Mesendoderm (in vitro differentiated cells): Measurements from ENCODE around the gene PALD1.
"Not testable (repeated sequence)": the region's sequence is repeated elsewhere in the genome, so short reads cannot be mapped to it uniquely, and the experiment has no call there.

Source experiments
- DNase-seq: peaks from one replicate; pipeline ENCODE4 v3.0.0; 2013
- H2AK5ac ChIP-seq: 2 replicates; pipeline ENCODE4 v1.6.1; 2013; ENCODE audit warnings: low read length, inconsistent platforms
- H2BK120ac ChIP-seq: 2 replicates; pipeline ENCODE4 v1.6.1; 2013; ENCODE audit warnings: low read depth, mild to moderate bottlenecking, low read length, moderate library complexity, mixed read lengths
- H2BK15ac ChIP-seq: replicated peaks from 2 replicates; pipeline ENCODE4 v1.6.1; 2013; ENCODE audit warnings: low read depth, mild to moderate bottlenecking, moderate library complexity
- H2BK5ac ChIP-seq: 2 replicates; pipeline ENCODE4 v1.6.1; 2013; ENCODE audit warnings: low read length, inconsistent platforms
- H3K18ac ChIP-seq: 2 replicates; pipeline ENCODE4 v1.6.1; 2013; ENCODE audit warnings: mild to moderate bottlenecking, low read length, mixed read lengths
- H3K23ac ChIP-seq: one replicate; pipeline ENCODE4 v1.6.1; 2013; ENCODE audit warnings: low read length
- H3K27ac ChIP-seq: 2 replicates; pipeline ENCODE4 v1.5.1; 2013; ENCODE audit warnings: low read depth, mild to moderate bottlenecking, inconsistent platforms, low read length, moderate library complexity
- H3K27me3 ChIP-seq: 2 replicates; pipeline ENCODE4 v1.6.1; 2013; ENCODE audit warnings: low read length, control low read depth, mild to moderate bottlenecking, inconsistent platforms; ENCODE audit not compliant: insufficient read depth, poor library complexity
- H3K36me3 ChIP-seq: 2 replicates; pipeline ENCODE4 v1.6.1; 2013; ENCODE audit warnings: low read length, inconsistent platforms; ENCODE audit not compliant: control insufficient read depth, insufficient read depth
- H3K4ac ChIP-seq: one replicate; pipeline ENCODE4 v1.6.1; 2013; ENCODE audit warnings: low read depth, mild to moderate bottlenecking, low read length, moderate library complexity
- H3K4me1 ChIP-seq: 2 replicates; pipeline ENCODE4 v1.6.1; 2013; ENCODE audit warnings: low read depth, low read length, inconsistent platforms; ENCODE audit not compliant: control insufficient read depth
- H3K4me2 ChIP-seq: 2 replicates; pipeline ENCODE4 v1.6.1; 2013; ENCODE audit warnings: low read length
- H3K4me3 ChIP-seq: 2 replicates; pipeline ENCODE4 v1.5.1; 2013; ENCODE audit warnings: mild to moderate bottlenecking, low read length
- H3K56ac ChIP-seq: one replicate; pipeline ENCODE4 v1.6.1; 2013; ENCODE audit warnings: low read length
- H3K79me1 ChIP-seq: 2 replicates; pipeline ENCODE4 v1.6.1; 2013; ENCODE audit warnings: low read length, inconsistent platforms
- H3K79me2 ChIP-seq: 2 replicates; pipeline ENCODE4 v1.6.1; 2013; ENCODE audit warnings: mild to moderate bottlenecking, low read length; ENCODE audit not compliant: control insufficient read depth, insufficient read depth
- H3K9ac ChIP-seq: 2 replicates; pipeline ENCODE4 v1.6.1; 2013; ENCODE audit warnings: low read length, inconsistent platforms
- H4K5ac ChIP-seq: one replicate; pipeline ENCODE4 v1.6.1; 2013; ENCODE audit warnings: low read length
- H4K8ac ChIP-seq: one replicate; pipeline ENCODE4 v1.6.1; 2013; ENCODE audit warnings: low read depth, mild to moderate bottlenecking, control low read depth, low read length, moderate library complexity
- WGBS: extraction: QIAGEN DNeasy Blood & Tissue Kit; methylation state at CpG from one replicate; pipeline ENCODE4 v1.1.7; 2013; ENCODE audit warnings: low lambda C conversion rate, missing lambda C conversion rate; ENCODE audit not compliant: insufficient coverage; ENCODE audit errors: extremely low coverage; 5-methylcytosine and 5-hydroxymethylcytosine counted together

PALD1 gene

GRCh38 chr10:70605161-70605560 lies 126.6 kb downstream of the PALD1 start:
- DNase-seq, result no peak
- no CpG with 5 or more reads among the region's 2 CpGs for WGBS
- Histone ChIP-seq H3K23ac (no peak overlapping the region), H3K27ac (no peak overlapping the region), H2BK120ac (no peak overlapping the region), H2BK5ac (no peak overlapping the region), H3K36me3 (no peaks in the 10 kb centered on the region), H3K4me1 (no peaks in the 10 kb centered on the region), H3K4ac (no peak overlapping the region), H3K79me2 (no peaks in the 10 kb centered on the region), H3K4me3 (no peak overlapping the region), H2AK5ac (no peak overlapping the region), H4K5ac (no peak overlapping the region), H2BK15ac (no peak overlapping the region), H3K18ac (no peak overlapping the region), H3K9ac (no peak overlapping the region), H4K8ac (no peak overlapping the region), H3K4me2 (no peak overlapping the region), H3K79me1 (no peaks in the 10 kb centered on the region), H3K27me3 (no peaks in the 10 kb centered on the region), H3K56ac (no peak overlapping the region)

GRCh38 chr10:70607936-70608335 lies 129.4 kb downstream of the PALD1 start:
- no peak overlapping the region for H2BK5ac ChIP-seq
- H3K4me2 ChIP-seq, result no peak overlapping the region
- no peak overlapping the region for H3K27ac ChIP-seq
- no peak overlapping the region for H2AK5ac ChIP-seq
- H3K23ac ChIP-seq, result no peak overlapping the region
- H3K79me1 ChIP-seq, result no peaks in the 10 kb centered on the region
- no peaks in the 10 kb centered on the region for H3K36me3 ChIP-seq
- H4K5ac ChIP-seq, result no peak overlapping the region
- no peak overlapping the region for H3K9ac ChIP-seq
- no peak overlapping the region for H3K4ac ChIP-seq
- H4K8ac ChIP-seq, result no peak overlapping the region
- no peak overlapping the region for H2BK120ac ChIP-seq
- DNase-seq, result no peak
- no peaks in the 10 kb centered on the region for H3K4me1 ChIP-seq
- no peak overlapping the region for H3K56ac ChIP-seq
- no peak overlapping the region for H2BK15ac ChIP-seq
- H3K18ac ChIP-seq, result no peak overlapping the region
- H3K4me3 ChIP-seq, result no peak overlapping the region
- no peaks in the 10 kb centered on the region for H3K79me2 ChIP-seq
- no peaks in the 10 kb centered on the region for H3K27me3 ChIP-seq
- no CpG with 5 or more reads among the region's 4 CpGs for WGBS

GRCh38 chr10:70613941-70614340 lies 135.4 kb downstream of the PALD1 start:
- H4K8ac ChIP-seq, result no peak overlapping the region
- H2AK5ac ChIP-seq, result no peak overlapping the region
- H4K5ac ChIP-seq, result no peak overlapping the region
- no peak overlapping the region for H3K4me2 ChIP-seq
- DNase-seq, result no peak
- no peak overlapping the region for H3K27ac ChIP-seq
- no CpG with 5 or more reads among the region's 2 CpGs for WGBS
- no peak overlapping the region for H3K4me3 ChIP-seq
- H3K4me1 ChIP-seq, result no peaks in the 10 kb centered on the region
- H3K79me2 ChIP-seq, result no peaks in the 10 kb centered on the region
- no peak overlapping the region for H3K4ac ChIP-seq
- no peak overlapping the region for H3K56ac ChIP-seq
- no peak overlapping the region for H3K9ac ChIP-seq
- H3K79me1 ChIP-seq, result no peaks in the 10 kb centered on the region
- H2BK5ac ChIP-seq, result no peak overlapping the region
- H3K36me3 ChIP-seq, result no peaks in the 10 kb centered on the region
- no peak overlapping the region for H3K23ac ChIP-seq
- H3K27me3 ChIP-seq, result no peaks in the 10 kb centered on the region
- H2BK120ac ChIP-seq, result no peak overlapping the region
- no peak overlapping the region for H3K18ac ChIP-seq
- no peak overlapping the region for H2BK15ac ChIP-seq

GRCh38 chr10:70614364-70614763 lies 135.8 kb downstream of the PALD1 start:
- not testable (repeated sequence) for H2BK15ac ChIP-seq, H3K27ac ChIP-seq, DNase-seq, H2AK5ac ChIP-seq, H4K5ac ChIP-seq, H3K9ac ChIP-seq, H4K8ac ChIP-seq, H2BK5ac ChIP-seq, H3K23ac ChIP-seq, H3K4me1 ChIP-seq, H3K4me2 ChIP-seq, H3K79me1 ChIP-seq, H3K79me2 ChIP-seq, H3K36me3 ChIP-seq, H3K4ac ChIP-seq, H2BK120ac ChIP-seq, H3K27me3 ChIP-seq, H3K4me3 ChIP-seq, H3K56ac ChIP-seq, H3K18ac ChIP-seq
- WGBS, result no CpG with 5 or more reads among the region's 3 CpGs

- DNase-seq, result no peak
- no peaks in the 10 kb centered on the region for H3K79me1 ChIP-seq
- H2BK120ac ChIP-seq, result no peak overlapping the region
Observed at GRCh38 chr10:70615211-70615610, 136.6 kb downstream of the PALD1 start.

GRCh38 chr10:70615784-70616522 lies 137.4 kb downstream of the PALD1 start:
- no peak for DNase-seq
- H2AK5ac ChIP-seq, result no peak overlapping the region
- WGBS, result no CpG with 5 or more reads among the region's 7 CpGs
- H2BK120ac ChIP-seq, result no peak overlapping the region
- no peak overlapping the region for H3K56ac ChIP-seq
- H3K4me2 ChIP-seq, result no peak overlapping the region
- no peak overlapping the region for H2BK15ac ChIP-seq
- no peak overlapping the region for H4K5ac ChIP-seq
- no peaks in the 10 kb centered on the region for H3K79me2 ChIP-seq
- no peaks in the 10 kb centered on the region for H3K27me3 ChIP-seq
- no peak overlapping the region for H3K4ac ChIP-seq
- H3K18ac ChIP-seq, result no peak overlapping the region
- H3K9ac ChIP-seq, result no peak overlapping the region
- H3K27ac ChIP-seq, result no peak overlapping the region
- H4K8ac ChIP-seq, result no peak overlapping the region
- H3K4me3 ChIP-seq, result no peak overlapping the region
- no peak overlapping the region for H3K23ac ChIP-seq
- H3K79me1 ChIP-seq, result no peaks in the 10 kb centered on the region
- H3K4me1 ChIP-seq, result no peaks in the 10 kb centered on the region
- no peaks in the 10 kb centered on the region for H3K36me3 ChIP-seq
- no peak overlapping the region for H2BK5ac ChIP-seq

More at GRCh38 chr10:70615211-70615610, 136.6 kb downstream of the PALD1 start:
- Histone ChIP-seq H3K9ac (no peak overlapping the region), H3K4me3 (no peak overlapping the region), H2BK5ac (no peak overlapping the region), H3K23ac (no peak overlapping the region), H2AK5ac (no peak overlapping the region), H4K5ac (no peak overlapping the region), H3K4ac (no peak overlapping the region), H3K4me2 (no peak overlapping the region), H3K18ac (no peak overlapping the region), H3K79me2 (no peaks in the 10 kb centered on the region), H2BK15ac (no peak overlapping the region), H4K8ac (no peak overlapping the region), H3K56ac (no peak overlapping the region), H3K4me1 (no peaks in the 10 kb centered on the region), H3K36me3 (no peaks in the 10 kb centered on the region), H3K27ac (no peak overlapping the region), H3K27me3 (no peaks in the 10 kb centered on the region)
- no CpG with 5 or more reads among the region's 2 CpGs for WGBS
